Measurements from ENCODE around the gene CIBAR2.

CIBAR2 gene

GRCh38 chr16:85145188-85145587, 32.9 kb upstream of the CIBAR2 start:
- in situ Hi-C loops (cut with HindIII; ENCODE audit: low sequenced_read_pairs) = no loop called here
- no peak for DNase-seq (ENCODE audit: low read depth)
- no peak overlapping the region for H3K4me3 ChIP-seq (ENCODE audit: low read depth, low read length)
- TF ChIP-seq, protein P1, sequence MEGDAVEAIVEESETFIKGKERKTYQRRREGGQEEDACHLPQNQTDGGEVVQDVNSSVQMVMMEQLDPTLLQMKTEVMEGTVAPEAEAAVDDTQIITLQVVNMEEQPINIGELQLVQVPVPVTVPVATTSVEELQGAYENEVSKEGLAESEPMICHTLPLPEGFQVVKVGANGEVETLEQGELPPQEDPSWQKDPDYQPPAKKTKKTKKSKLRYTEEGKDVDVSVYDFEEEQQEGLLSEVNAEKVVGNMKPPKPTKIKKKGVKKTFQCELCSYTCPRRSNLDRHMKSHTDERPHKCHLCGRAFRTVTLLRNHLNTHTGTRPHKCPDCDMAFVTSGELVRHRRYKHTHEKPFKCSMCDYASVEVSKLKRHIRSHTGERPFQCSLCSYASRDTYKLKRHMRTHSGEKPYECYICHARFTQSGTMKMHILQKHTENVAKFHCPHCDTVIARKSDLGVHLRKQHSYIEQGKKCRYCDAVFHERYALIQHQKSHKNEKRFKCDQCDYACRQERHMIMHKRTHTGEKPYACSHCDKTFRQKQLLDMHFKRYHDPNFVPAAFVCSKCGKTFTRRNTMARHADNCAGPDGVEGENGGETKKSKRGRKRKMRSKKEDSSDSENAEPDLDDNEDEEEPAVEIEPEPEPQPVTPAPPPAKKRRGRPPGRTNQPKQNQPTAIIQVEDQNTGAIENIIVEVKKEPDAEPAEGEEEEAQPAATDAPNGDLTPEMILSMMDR (IDR thresholded peaks at IDR 0.05; ENCODE audit: low read depth, low read length, missing control alignments) = no peak

- H3K4me3 ChIP-seq (ENCODE audit: low read depth, low read length) = no peak overlapping the region
- no peak for DNase-seq (ENCODE audit: low read depth)
- TF ChIP-seq, protein P1 (IDR thresholded peaks at IDR 0.05; ENCODE audit: low read depth, low read length, missing control alignments) = no peak
- in situ Hi-C loops (cut with HindIII; ENCODE audit: low sequenced_read_pairs) = no loop called here
Observed at GRCh38 chr16:85144026-85144915, 32.0 kb upstream of the CIBAR2 start.

- no peak for DNase-seq (ENCODE audit: low read depth)
- TF ChIP-seq, protein P1 (IDR thresholded peaks at IDR 0.05; ENCODE audit: low read depth, low read length, missing control alignments) = no peak
- in situ Hi-C loops (cut with HindIII; ENCODE audit: low sequenced_read_pairs) = no loop called here
- H3K4me3 ChIP-seq (ENCODE audit: low read depth, low read length) = no peak overlapping the region
Observed at GRCh38 chr16:85142771-85143211, 30.5 kb upstream of the CIBAR2 start.

DNA sequence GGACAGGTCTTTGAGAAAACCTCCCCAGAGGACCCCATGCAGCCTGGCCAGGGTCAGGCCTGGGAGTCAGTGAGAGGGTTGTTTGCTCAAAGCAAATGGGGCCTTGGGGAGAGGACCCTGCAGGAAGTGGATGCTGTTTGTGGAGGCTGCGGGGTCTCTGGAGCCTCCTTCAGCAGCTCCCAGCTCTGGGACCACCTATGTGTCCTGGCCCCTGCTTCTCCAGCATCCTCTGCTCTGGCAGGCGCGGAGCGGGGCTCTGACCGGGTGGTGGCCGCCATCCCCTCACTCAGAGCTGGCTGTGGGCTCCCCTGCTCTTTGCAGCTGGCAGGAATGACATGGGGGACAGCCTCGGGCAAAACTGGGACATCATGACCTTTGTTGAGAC, 29.8 kb upstream of the CIBAR2 start:
- TF ChIP-seq, protein P1 (IDR thresholded peaks at IDR 0.05; ENCODE audit: low read depth, low read length, missing control alignments) = no peak
- in situ Hi-C loops (cut with HindIII; ENCODE audit: low sequenced_read_pairs) = no loop called here
- H3K4me3 ChIP-seq (ENCODE audit: low read depth, low read length) = no peak overlapping the region

GRCh38 chr16:85141491-85142128, 29.3 kb upstream of the CIBAR2 start:
- DNase-seq (ENCODE audit: low read depth) = no peak
- TF ChIP-seq, protein P1 (IDR thresholded peaks at IDR 0.05; ENCODE audit: low read depth, low read length, missing control alignments) = no peak
- in situ Hi-C loops (cut with HindIII; ENCODE audit: low sequenced_read_pairs) = no loop called here
- no peak overlapping the region for H3K4me3 ChIP-seq (ENCODE audit: low read depth, low read length)

More for the DNA sequence above, 29.8 kb upstream of the CIBAR2 start:
- DNase-seq (ENCODE audit: low read depth) = no peak

GRCh38 chr16:85140455-85141012, 28.3 kb upstream of the CIBAR2 start:
- in situ Hi-C loops (cut with HindIII; ENCODE audit: low sequenced_read_pairs) = no loop called here
- TF ChIP-seq, protein P1 (IDR thresholded peaks at IDR 0.05; ENCODE audit: low read depth, low read length, missing control alignments) = no peak
- no peak for DNase-seq (ENCODE audit: low read depth)
- H3K4me3 ChIP-seq (ENCODE audit: low read depth, low read length) = no peak overlapping the region
